HG02973 (cell line): ENCODE results near the gene FAM168A.

Experiments used
- ATAC-seq: cut with Tn5 transposase; IDR thresholded peaks from one replicate; pipeline ENCODE4 v1.9.1; 2021; ENCODE audit warnings: moderate library complexity; ENCODE audit not compliant: unreplicated experiment

The FAM168A gene

GRCh38 chr11:73524774-73525173 is 73.1 kb downstream of the FAM168A start:
- no peak for ATAC-seq

- ATAC-seq = no peak
Measured at GRCh38 chr11:73521621-73522020, 76.3 kb downstream of the FAM168A start.

GRCh38 chr11:73520353-73521061 is 77.4 kb downstream of the FAM168A start:
- peak; percentile 53 for ATAC-seq

GRCh38 chr11:73519266-73519665 is 78.6 kb downstream of the FAM168A start:
- no peak for ATAC-seq

DNA sequence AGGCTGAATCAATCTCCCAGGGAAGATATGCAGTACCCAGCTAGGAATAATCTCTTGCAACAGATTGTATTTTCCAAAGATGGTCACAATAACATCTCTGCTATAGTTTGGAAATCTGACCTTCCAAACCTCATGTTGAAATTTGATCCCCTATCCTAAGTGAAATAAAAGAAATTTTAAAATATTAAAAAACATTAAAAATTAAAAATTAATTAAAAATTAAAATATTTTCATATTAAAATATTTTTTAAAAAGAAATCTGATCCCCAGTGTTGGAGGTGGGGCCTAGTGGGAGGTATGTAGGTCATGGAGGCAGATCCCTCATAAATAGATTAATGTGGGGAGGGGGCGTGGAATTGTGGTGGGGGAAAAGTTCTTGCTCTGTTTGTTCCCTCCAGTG is 79.7 kb downstream of the FAM168A start:
- ATAC-seq = no peak

DNA sequence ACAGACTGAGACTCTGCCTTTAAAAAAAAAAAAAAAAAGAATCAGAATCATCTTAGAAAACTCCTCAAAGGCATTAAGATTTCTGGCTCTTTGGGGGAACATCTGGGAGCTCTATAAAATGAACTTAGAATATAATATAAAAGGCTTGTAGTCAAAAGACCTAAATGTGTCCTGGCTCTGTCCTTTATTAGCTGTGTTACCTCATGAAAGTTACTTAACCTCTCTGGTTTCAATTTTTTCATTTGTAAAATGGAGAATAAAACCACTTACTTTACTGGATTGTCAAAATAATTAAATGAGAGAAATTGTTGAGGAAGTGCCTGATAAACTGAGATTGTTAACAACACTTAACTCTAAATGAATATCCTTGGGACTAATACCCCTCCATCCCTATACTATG is 81.8 kb downstream of the FAM168A start:
- ATAC-seq = no peak

DNA sequence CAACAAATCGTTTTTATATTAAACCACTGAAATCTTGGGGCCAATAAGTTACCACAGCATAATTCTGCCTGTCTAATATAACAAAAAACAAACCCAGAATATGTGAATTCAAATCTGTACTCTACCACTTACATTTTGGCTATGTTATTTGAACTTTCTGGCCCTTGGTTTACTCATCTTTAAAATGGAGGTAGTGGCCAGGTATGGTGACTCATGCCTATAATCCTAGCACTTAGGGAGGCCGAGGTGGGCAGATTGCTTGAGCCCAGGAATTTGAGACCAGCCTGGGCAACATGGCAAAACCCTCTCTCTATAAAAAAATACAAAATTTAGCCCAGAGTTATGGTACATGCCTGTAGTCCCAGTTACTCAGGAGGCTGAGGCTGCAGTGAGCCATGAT is 84.2 kb downstream of the FAM168A start:
- ATAC-seq = no peak

GRCh38 chr11:73510877-73511276 is 87.0 kb downstream of the FAM168A start:
- ATAC-seq = no peak

DNA sequence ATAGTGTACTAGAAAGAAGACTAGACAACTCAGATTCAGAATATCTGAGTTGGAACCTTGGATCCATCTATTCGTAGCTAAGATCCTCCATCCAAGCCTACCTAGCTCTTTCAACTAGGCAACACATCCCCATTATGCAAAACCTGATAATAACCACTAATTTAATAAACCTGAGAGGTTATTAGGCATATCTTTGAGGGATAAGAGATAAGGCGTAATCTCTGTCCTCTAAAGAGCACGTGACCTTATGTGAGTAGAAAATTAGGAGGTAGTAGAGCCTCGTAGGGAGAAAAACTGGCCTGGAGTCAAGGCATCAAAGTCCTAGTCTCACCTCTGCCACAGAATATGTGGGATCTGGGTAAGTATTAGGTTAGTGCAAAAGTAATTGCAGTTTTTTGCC is 87.8 kb downstream of the FAM168A start:
- no peak for ATAC-seq

DNA sequence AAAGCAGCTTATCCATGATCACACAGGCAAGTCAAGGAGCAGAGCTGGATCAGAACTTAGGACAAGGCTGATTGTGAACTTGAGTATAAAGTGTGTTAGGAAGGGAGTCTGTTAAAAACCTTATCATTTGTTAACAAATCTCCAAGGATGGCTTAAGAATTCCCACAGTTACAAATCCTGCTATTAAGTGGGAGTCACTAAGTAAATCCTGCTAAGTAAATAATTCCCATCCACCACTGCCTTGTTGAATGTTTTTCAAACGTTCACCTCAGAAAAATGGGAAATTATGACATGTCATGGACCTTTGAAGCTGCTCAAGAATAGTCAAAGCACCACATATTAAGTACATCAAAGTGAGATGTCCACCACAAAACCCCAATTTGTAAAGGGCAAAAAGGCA is 88.7 kb downstream of the FAM168A start:
- ATAC-seq = no peak

DNA sequence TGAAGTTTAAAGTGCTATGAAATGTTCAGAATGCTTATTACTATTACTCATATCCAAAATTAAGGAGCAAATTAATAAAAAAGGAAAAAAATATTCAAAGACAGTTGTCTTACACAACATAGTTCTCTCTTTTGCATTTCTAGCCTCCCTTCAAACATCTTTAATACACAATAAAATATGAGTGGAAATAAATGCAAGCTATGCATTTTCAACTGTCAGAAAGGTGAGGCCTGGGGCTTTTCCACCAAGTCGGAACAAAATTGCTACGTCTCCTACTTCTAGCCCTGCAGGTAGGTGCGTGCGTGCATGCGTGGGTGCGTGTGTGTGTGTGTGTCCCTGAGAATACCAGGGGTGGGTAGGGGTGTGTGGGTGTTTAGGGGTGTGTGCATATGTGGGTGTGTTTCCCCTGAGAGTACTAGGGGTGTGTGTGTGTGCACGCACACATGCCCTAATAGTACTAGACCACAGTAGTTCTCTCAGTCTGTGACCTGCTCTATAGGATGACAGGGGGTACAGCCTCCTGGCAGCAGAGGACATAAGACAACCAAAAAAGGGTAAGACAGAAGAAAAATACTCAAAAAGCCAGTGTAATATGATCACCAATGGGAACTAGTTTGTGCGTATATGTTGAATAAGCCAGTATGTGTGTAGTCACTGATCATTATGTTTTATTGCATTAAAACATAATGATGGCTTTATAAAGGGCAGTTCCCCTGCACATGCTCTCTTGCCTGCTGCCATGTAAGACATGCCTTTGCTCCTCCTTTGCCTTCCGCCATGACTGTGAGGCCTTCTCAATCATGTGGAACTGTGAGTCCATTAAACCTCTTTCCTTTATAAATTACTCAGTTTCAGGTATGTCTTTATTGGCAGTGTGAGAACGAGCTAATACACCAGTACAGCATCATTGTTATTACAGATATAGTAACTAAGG is 89.4 kb downstream of the FAM168A start:
- ATAC-seq = no peak

- ATAC-seq = no peak
Measured at GRCh38 chr11:73507086-73507485, 90.8 kb downstream of the FAM168A start.

GRCh38 chr11:73506038-73506437 is 91.9 kb downstream of the FAM168A start:
- ATAC-seq = no peak

GRCh38 chr11:73498343-73498742 is 99.6 kb downstream of the FAM168A start:
- ATAC-seq = no peak

- no peak for ATAC-seq
Measured at GRCh38 chr11:73496134-73496533, 101.8 kb downstream of the FAM168A start.

DNA sequence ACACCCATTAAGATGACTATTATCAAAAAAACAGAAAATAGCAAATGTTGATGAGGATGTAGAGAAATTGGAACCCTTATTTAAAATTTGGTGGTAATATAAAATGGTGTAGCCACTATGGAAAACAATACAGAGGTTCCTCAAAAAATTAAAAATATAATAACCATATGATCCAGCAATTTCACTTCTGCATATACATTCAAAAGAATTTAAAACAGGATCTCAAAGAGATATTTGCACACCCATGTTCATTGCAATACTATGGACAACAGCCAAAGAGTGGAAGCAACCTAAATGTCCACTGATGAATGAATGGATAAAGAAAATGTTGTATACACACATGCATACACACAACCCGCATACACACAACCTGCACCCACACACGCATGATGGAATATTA is 102.2 kb downstream of the FAM168A start:
- no peak for ATAC-seq

GRCh38 chr11:73493956-73494598 is 103.8 kb downstream of the FAM168A start:
- ATAC-seq = no peak

GRCh38 chr11:73481626-73482025 is 116.3 kb downstream of the FAM168A start:
- ATAC-seq = no peak

- no peak for ATAC-seq
Measured at GRCh38 chr11:73480677-73481076, 117.2 kb downstream of the FAM168A start.

GRCh38 chr11:73478737-73479347 is 119.1 kb downstream of the FAM168A start:
- ATAC-seq = no peak

GRCh38 chr11:73477518-73477917 is 120.4 kb downstream of the FAM168A start:
- no peak for ATAC-seq
